Loucy (cell line): ENCODE results near the gene SIPA1L3.

Source experiments
- H2AFZ ChIP-seq: fragments of 200-600 bp; sonication (generic); 2 replicates; pipeline ENCODE4 v1.6.0; 2016; ENCODE audit warnings: antibody characterized with exemption, mild to moderate bottlenecking, low read length, moderate library complexity
- H3F3A ChIP-seq: fragments of 200-600 bp; 2 replicates; pipeline ENCODE4 v1.6.0; 2016; ENCODE audit warnings: antibody characterized with exemption, low read depth, mild to moderate bottlenecking
- H3K27me3 ChIP-seq: fragments of 200-600 bp; sonication (generic); 2 replicates; pipeline ENCODE4 v1.6.1; 2014; ENCODE audit warnings: low read length, mild to moderate bottlenecking; ENCODE audit not compliant: insufficient read depth, poor library complexity, severe bottlenecking
- H3K36me3 ChIP-seq: fragments of 200-600 bp; sonication (generic); 2 replicates; pipeline ENCODE4 v1.6.1; 2016; ENCODE audit warnings: low read length; ENCODE audit not compliant: insufficient read depth
- H3K4me1 ChIP-seq: fragments of 200-600 bp; sonication (generic); 2 replicates; pipeline ENCODE4 v1.5.1; 2014; ENCODE audit warnings: low read length, mild to moderate bottlenecking; ENCODE audit not compliant: insufficient read depth, poor library complexity, severe bottlenecking
- H3K4me2 ChIP-seq: fragments of 200-600 bp; sonication (generic); 2 replicates; pipeline ENCODE4 v1.6.0; 2014; ENCODE audit warnings: antibody characterized with exemption, low read length, low read depth, mild to moderate bottlenecking; ENCODE audit not compliant: poor library complexity, severe bottlenecking
- H3K4me3 ChIP-seq: fragments of 200-600 bp; sonication (generic); 2 replicates; pipeline ENCODE4 v1.5.1; 2014; ENCODE audit warnings: low read length, mild to moderate bottlenecking, mixed read lengths; ENCODE audit not compliant: poor library complexity, severe bottlenecking
- H3K79me2 ChIP-seq: fragments of 200-600 bp; sonication (generic); 2 replicates; pipeline ENCODE4 v1.6.1; 2014; ENCODE audit warnings: low read length; ENCODE audit not compliant: insufficient read depth
- H3K9ac ChIP-seq: fragments of 200-600 bp; sonication (generic); 2 replicates; pipeline ENCODE4 v1.6.0; 2014; ENCODE audit warnings: mild to moderate bottlenecking, low read depth, low read length, moderate library complexity; ENCODE audit not compliant: poor library complexity, severe bottlenecking
- H3K9me2 ChIP-seq: fragments of 200-600 bp; sonication (generic); replicated peaks from 2 replicates; pipeline ENCODE4 v1.6.1; 2016; ENCODE audit warnings: low read depth, low read length, mixed read lengths
- H3K9me3 ChIP-seq: fragments of 200-600 bp; sonication (generic); 2 replicates; pipeline ENCODE4 v1.6.1; 2014; ENCODE audit warnings: mild to moderate bottlenecking, antibody characterized with exemption, low read length, low read depth; ENCODE audit not compliant: insufficient read depth
- H4K20me1 ChIP-seq: fragments of 200-600 bp; sonication (generic); 2 replicates; pipeline ENCODE4 v1.6.0; 2014; ENCODE audit warnings: antibody characterized with exemption, low read length, mild to moderate bottlenecking; ENCODE audit not compliant: insufficient read depth, poor library complexity, severe bottlenecking
- CTCF ChIP-seq: fragments of 200-600 bp; sonication (generic); conservative IDR thresholded peaks from 2 replicates; pipeline ENCODE4 v1.5.1; 2014; ENCODE audit warnings: mild to moderate bottlenecking, antibody characterized with exemption, low read length
- EZH2phosphoT487 ChIP-seq: fragments of 200-600 bp; IDR thresholded peaks from 2 replicates; pipeline ENCODE4 v1.6.1; 2018; ENCODE audit warnings: antibody characterized with exemption, mild to moderate bottlenecking, moderate library complexity, borderline replicate concordance

Gene SIPA1L3

GRCh38 chr19:38184815-38185214, 277.8 kb downstream of the SIPA1L3 start:
- Histone ChIP-seq H4K20me1 (no peaks in the 10 kb centered on the region), H3K36me3 (peaks cover 10% of the 10 kb centered on the region; the same call in 1 of the 2 replicates), H3K9ac (no peak overlapping the region), H3K4me2 (no peak overlapping the region), H3K9me2 (no peaks in the 10 kb centered on the region), H2AFZ (no peak overlapping the region), H3F3A (no peaks in the 10 kb centered on the region), H3K79me2 (no peaks in the 10 kb centered on the region), H3K4me3 (no peak overlapping the region), H3K4me1 (peaks cover 11% of the 10 kb centered on the region), H3K27me3 (no peaks in the 10 kb centered on the region), H3K9me3 (peaks cover 6% of the 10 kb centered on the region; the same call in 1 of the 2 replicates)
- TF ChIP-seq CTCF, result no peak
- no peak for TF ChIP-seq EZH2phosphoT487

GRCh38 chr19:38185562-38185961, 278.6 kb downstream of the SIPA1L3 start:
- H3K4me2 ChIP-seq, result no peak overlapping the region
- no peak overlapping the region for H3K4me3 ChIP-seq
- no peak overlapping the region for H2AFZ ChIP-seq
- no peaks in the 10 kb centered on the region for H3K9me2 ChIP-seq
- H3K9ac ChIP-seq, result no peak overlapping the region
- H3K36me3 ChIP-seq, result peaks cover 6% of the 10 kb centered on the region; the same call in 1 of the 2 replicates
- H3K27me3 ChIP-seq, result no peaks in the 10 kb centered on the region
- no peak for TF ChIP-seq CTCF
- no peak for TF ChIP-seq EZH2phosphoT487
- no peaks in the 10 kb centered on the region for H3F3A ChIP-seq
- H4K20me1 ChIP-seq, result no peaks in the 10 kb centered on the region
- no peaks in the 10 kb centered on the region for H3K9me3 ChIP-seq
- H3K4me1 ChIP-seq, result peaks cover 14% of the 10 kb centered on the region
- H3K79me2 ChIP-seq, result no peaks in the 10 kb centered on the region

- Histone ChIP-seq H3K4me1 (peaks cover 14% of the 10 kb centered on the region), H3K27me3 (no peaks in the 10 kb centered on the region), H3K9ac (no peak overlapping the region), H3K79me2 (no peaks in the 10 kb centered on the region), H2AFZ (no peak overlapping the region), H3K9me3 (no peaks in the 10 kb centered on the region), H3K4me2 (no peak overlapping the region), H4K20me1 (no peaks in the 10 kb centered on the region), H3K36me3 (no peaks in the 10 kb centered on the region), H3K4me3 (no peak overlapping the region), H3F3A (no peaks in the 10 kb centered on the region), H3K9me2 (no peaks in the 10 kb centered on the region)
- TF ChIP-seq CTCF (no peak), EZH2phosphoT487 (no peak)
Observed at GRCh38 chr19:38190061-38190460, 283.1 kb downstream of the SIPA1L3 start.
